Measurements from ENCODE around the gene EDN3.

Gene EDN3

DNA sequence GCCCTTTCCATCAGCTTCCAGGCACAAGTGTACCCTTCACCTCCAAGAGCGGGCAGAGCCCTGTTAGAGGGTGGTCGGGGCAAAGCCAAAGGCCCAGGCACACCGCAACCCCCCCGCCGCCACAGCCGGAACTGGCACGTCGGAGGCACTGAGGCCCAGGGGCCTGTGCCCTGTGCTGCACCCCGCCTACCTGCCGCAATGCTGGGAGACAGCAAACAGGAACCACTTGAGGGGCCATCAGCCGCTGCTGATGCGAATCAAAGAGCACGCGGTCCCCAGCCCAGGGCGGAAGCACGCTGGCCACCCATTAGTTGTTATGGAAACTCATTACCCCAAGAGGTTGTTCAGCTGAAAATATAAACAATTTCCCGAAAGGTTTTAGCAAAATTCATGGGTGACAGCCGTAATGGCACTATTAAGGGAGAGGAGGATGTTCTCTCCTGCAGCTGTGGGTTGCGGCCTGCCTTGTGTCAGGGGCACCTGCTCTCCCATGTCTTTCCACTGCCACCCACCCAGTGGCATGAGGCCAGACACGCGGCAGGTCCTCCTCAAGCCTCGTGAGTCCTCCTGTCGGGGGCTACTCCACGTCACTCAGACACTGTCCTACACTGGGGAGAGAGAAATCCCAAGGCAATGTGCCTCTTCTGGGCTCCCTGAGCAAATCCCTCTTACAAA, 65.3 kb downstream of the EDN3 start:
- DNase-seq, result no peak

GRCh38 chr20:59371431-59371830, 71.0 kb downstream of the EDN3 start:
- no peak for DNase-seq

GRCh38 chr20:59374261-59374660, 73.8 kb downstream of the EDN3 start:
- no peak for DNase-seq

GRCh38 chr20:59375541-59375940, 75.1 kb downstream of the EDN3 start:
- DNase-seq, result no peak
